ENCODE results near the gene HSPA12A.

Gene HSPA12A

GRCh38 chr10:116730464-116731260 is 11.7 kb downstream of the HSPA12A start:
- Histone ChIP-seq H3K4me1 (ENCODE audit: low read length) (no peaks in the 10 kb centered on the region), H3K9ac (ENCODE audit: low read length) (no peak overlapping the region), H2AFZ (ENCODE audit: low read length) (no peak overlapping the region), H3K9me2 (replicated peaks; ENCODE audit: insufficient read depth, low read length) (no peaks in the 10 kb centered on the region), H3K79me2 (ENCODE audit: low read length) (no peaks in the 10 kb centered on the region), H3K27me3 (replicated peaks; ENCODE audit: insufficient read depth, low read length) (no peaks in the 10 kb centered on the region), H3K36me3 (replicated peaks; ENCODE audit: insufficient read depth, low read length) (no peaks in the 10 kb centered on the region), H3F3A (ENCODE audit: insufficient read depth, low read length) (no peaks in the 10 kb centered on the region), H4K20me1 (ENCODE audit: insufficient read depth, low read length) (no peaks in the 10 kb centered on the region), H3K4me2 (ENCODE audit: low read depth, low read length) (no peak overlapping the region), H3K4me3 (ENCODE audit: low read length) (no peak overlapping the region), H3K27ac (ENCODE audit: low read length) (no peak overlapping the region), H3K9me3 (replicated peaks; ENCODE audit: insufficient read depth, low read length) (no peaks in the 10 kb centered on the region)
- TF ChIP-seq EZH2phosphoT487 (IDR thresholded peaks at IDR 0.05; ENCODE audit: low read length) (no peak), CTCF (IDR thresholded peaks at IDR 0.05; ENCODE audit: low read length) (no peak), EZH2 (optimal IDR thresholded peaks at IDR 0.05; ENCODE audit: low read depth, low read length) (no peak)
- no peak for DNase-seq

DNA sequence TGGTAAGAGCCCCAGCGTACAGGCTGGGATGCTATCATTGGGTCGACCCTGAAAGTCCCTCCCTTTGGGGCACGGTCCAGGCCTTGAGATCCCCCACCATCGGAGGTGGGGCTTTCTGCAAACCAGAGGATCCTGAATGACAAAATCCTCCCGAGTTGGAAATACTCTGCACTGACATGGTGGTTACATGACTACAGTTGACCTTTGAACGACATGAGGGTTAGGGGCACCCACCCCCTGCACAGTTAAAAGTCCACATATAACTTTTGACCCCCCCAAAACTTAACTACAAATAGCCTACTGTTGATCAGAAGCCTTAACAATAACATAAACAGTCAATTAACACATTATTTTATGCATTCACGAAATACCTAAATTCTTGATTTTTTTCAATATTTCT is 13.1 kb downstream of the HSPA12A start:
- Histone ChIP-seq H3K27me3 (replicated peaks; ENCODE audit: insufficient read depth, low read length) (no peaks in the 10 kb centered on the region), H3K4me1 (ENCODE audit: low read length) (peaks cover 7% of the 10 kb centered on the region), H3K79me2 (ENCODE audit: low read length) (no peaks in the 10 kb centered on the region)

DNA sequence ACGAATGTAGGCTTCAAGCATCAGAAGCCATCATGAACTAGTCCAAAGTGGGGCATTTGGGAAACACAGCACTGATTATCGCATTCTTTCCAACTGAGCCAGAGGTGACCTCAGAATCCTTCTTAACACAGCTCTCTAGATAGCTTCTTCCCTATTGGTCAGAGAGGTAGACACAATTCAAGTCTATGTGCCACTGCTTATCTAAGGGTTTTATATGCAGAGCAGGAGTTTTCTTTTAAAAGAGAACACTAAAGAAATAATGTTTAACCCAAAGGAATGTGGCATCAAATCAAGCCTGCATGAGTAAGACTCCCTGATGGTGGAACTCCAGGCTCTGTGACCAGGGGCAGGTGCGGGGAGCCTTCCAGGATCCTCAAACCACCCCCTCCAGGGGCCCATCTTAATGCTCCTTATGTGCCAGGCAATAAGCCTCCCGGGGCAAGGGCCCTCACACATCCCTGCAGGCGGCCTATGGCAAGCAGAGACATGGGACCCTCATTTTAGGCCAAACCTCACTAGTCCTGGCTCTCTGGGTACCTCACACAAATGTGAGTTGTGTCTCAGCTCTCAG is 13.8 kb downstream of the HSPA12A start:
- no peaks in the 10 kb centered on the region for H4K20me1 ChIP-seq (ENCODE audit: insufficient read depth, low read length)
- no peak overlapping the region for H3K27ac ChIP-seq (ENCODE audit: low read length)
- no peak overlapping the region for H3K9ac ChIP-seq (ENCODE audit: low read length)
- H3K4me3 ChIP-seq (ENCODE audit: low read length), result no peak overlapping the region
- H3K27me3 ChIP-seq (replicated peaks; ENCODE audit: insufficient read depth, low read length), result no peaks in the 10 kb centered on the region
- H3K4me1 ChIP-seq (ENCODE audit: low read length), result peaks cover 12% of the 10 kb centered on the region
- H3K4me2 ChIP-seq (ENCODE audit: low read depth, low read length), result no peak overlapping the region
- H3K36me3 ChIP-seq (replicated peaks; ENCODE audit: insufficient read depth, low read length), result no peaks in the 10 kb centered on the region
- TF ChIP-seq EZH2 (optimal IDR thresholded peaks at IDR 0.05; ENCODE audit: low read depth, low read length) (no peak), CTCF (IDR thresholded peaks at IDR 0.05; ENCODE audit: low read length) (no peak), EZH2phosphoT487 (IDR thresholded peaks at IDR 0.05; ENCODE audit: low read length) (no peak)
- no peaks in the 10 kb centered on the region for H3K79me2 ChIP-seq (ENCODE audit: low read length)
- no peaks in the 10 kb centered on the region; the same call in 1 of the 2 replicates for H3F3A ChIP-seq (ENCODE audit: insufficient read depth, low read length)
- DNase-seq, result no peak
- no peak overlapping the region for H2AFZ ChIP-seq (ENCODE audit: low read length)
- no peaks in the 10 kb centered on the region for H3K9me2 ChIP-seq (replicated peaks; ENCODE audit: insufficient read depth, low read length)
- no peaks in the 10 kb centered on the region for H3K9me3 ChIP-seq (replicated peaks; ENCODE audit: insufficient read depth, low read length)

More for the DNA sequence above, 13.1 kb downstream of the HSPA12A start:
- Histone ChIP-seq H4K20me1 (ENCODE audit: insufficient read depth, low read length) (no peaks in the 10 kb centered on the region), H3K27ac (ENCODE audit: low read length) (no peak overlapping the region), H2AFZ (ENCODE audit: low read length) (no peak overlapping the region), H3K9me2 (replicated peaks; ENCODE audit: insufficient read depth, low read length) (no peaks in the 10 kb centered on the region), H3K9ac (ENCODE audit: low read length) (no peak overlapping the region), H3K4me2 (ENCODE audit: low read depth, low read length) (no peak overlapping the region), H3K36me3 (replicated peaks; ENCODE audit: insufficient read depth, low read length) (no peaks in the 10 kb centered on the region), H3K4me3 (ENCODE audit: low read length) (no peak overlapping the region), H3K9me3 (replicated peaks; ENCODE audit: insufficient read depth, low read length) (no peaks in the 10 kb centered on the region), H3F3A (ENCODE audit: insufficient read depth, low read length) (no peaks in the 10 kb centered on the region; the same call in 1 of the 2 replicates)
- TF ChIP-seq CTCF (IDR thresholded peaks at IDR 0.05; ENCODE audit: low read length) (no peak), EZH2 (optimal IDR thresholded peaks at IDR 0.05; ENCODE audit: low read depth, low read length) (no peak), EZH2phosphoT487 (IDR thresholded peaks at IDR 0.05; ENCODE audit: low read length) (no peak)
- DNase-seq, result no peak

Data from MM.1S (cell line).